ENCODE results near the gene CAPN9. TPM values are rescaled to one million over a fixed set of nuclear protein-coding genes. Genes with fewer than 3 reads are reported as not detected.
"Not testable (repeated sequence)": the region's sequence is repeated elsewhere in the genome, so short reads cannot be mapped to it uniquely, and the experiment has no call there.

Gene CAPN9
- total RNA-seq, 1 donor from 2014 or later: 0.83 TPM

GRCh38 chr1:230822092-230822581, 74.9 kb downstream of the CAPN9 start:
- peak; percentile 16 for DNase-seq (ENCODE audit: low spot score)

GRCh38 chr1:230823426-230823825, 76.2 kb downstream of the CAPN9 start:
- DNase-seq (ENCODE audit: low spot score): no peak

- DNase-seq (ENCODE audit: low spot score): peak; percentile 78
Observed at GRCh38 chr1:230823931-230824381, 76.8 kb downstream of the CAPN9 start.

- DNase-seq (ENCODE audit: low spot score): no peak
Observed at GRCh38 chr1:230824551-230824918, 77.3 kb downstream of the CAPN9 start.

- peak; percentile 51 for DNase-seq (ENCODE audit: low spot score)
Observed at GRCh38 chr1:230824919-230825721, 77.9 kb downstream of the CAPN9 start.

- DNase-seq (ENCODE audit: low spot score): peak; percentile 14
Observed at GRCh38 chr1:230825761-230826160, 78.6 kb downstream of the CAPN9 start.

- DNase-seq (ENCODE audit: low spot score): peak; percentile 17
Observed at GRCh38 chr1:230826166-230826875, 79.1 kb downstream of the CAPN9 start.

- peak; percentile 12 for DNase-seq (ENCODE audit: low spot score)
Observed at GRCh38 chr1:230827081-230827681, 80.0 kb downstream of the CAPN9 start.

- DNase-seq (ENCODE audit: low spot score): no peak
Observed at GRCh38 chr1:230827801-230828200, 80.6 kb downstream of the CAPN9 start.

GRCh38 chr1:230828421-230828820, 81.2 kb downstream of the CAPN9 start:
- no peak for DNase-seq (ENCODE audit: low spot score)

- peak; percentile 4 for DNase-seq (ENCODE audit: low spot score)
Observed at GRCh38 chr1:230831771-230832170, 84.6 kb downstream of the CAPN9 start.

GRCh38 chr1:230832476-230832875, 85.3 kb downstream of the CAPN9 start:
- DNase-seq (ENCODE audit: low spot score): peak; percentile 1

GRCh38 chr1:230833511-230833910, 86.3 kb downstream of the CAPN9 start:
- DNase-seq (ENCODE audit: low spot score): no peak

GRCh38 chr1:230834292-230834691, 87.1 kb downstream of the CAPN9 start:
- DNase-seq (ENCODE audit: low spot score): peak; percentile 8

GRCh38 chr1:230836347-230836746, 89.2 kb downstream of the CAPN9 start:
- DNase-seq (ENCODE audit: low spot score): no peak

GRCh38 chr1:230836793-230837192, 89.6 kb downstream of the CAPN9 start:
- DNase-seq (ENCODE audit: low spot score): no peak

- no peak for DNase-seq (ENCODE audit: low spot score)
Observed at GRCh38 chr1:230839173-230839572, 92.0 kb downstream of the CAPN9 start.

GRCh38 chr1:230842801-230843200, 95.6 kb downstream of the CAPN9 start:
- DNase-seq (ENCODE audit: low spot score): no peak

- no peak for DNase-seq (ENCODE audit: low spot score)
Observed at GRCh38 chr1:230843503-230844309, 96.5 kb downstream of the CAPN9 start.

- DNase-seq (ENCODE audit: low spot score): no peak
Observed at GRCh38 chr1:230844561-230844960, 97.4 kb downstream of the CAPN9 start.

GRCh38 chr1:230845184-230845583, 98.0 kb downstream of the CAPN9 start:
- DNase-seq (ENCODE audit: low spot score): not testable (repeated sequence)

- DNase-seq (ENCODE audit: low spot score): no peak
Observed at GRCh38 chr1:230848235-230848634, 101.0 kb downstream of the CAPN9 start.
